HUES48 (cell line): Measurements from ENCODE around the gene SLITRK1.

ENCODE experiments used
- H3K27ac ChIP-seq: one replicate; pipeline ENCODE4 v1.7.0; 2013; ENCODE audit warnings: low read depth, low read length, inconsistent platforms
- H3K27me3 ChIP-seq: 2 replicates; pipeline ENCODE4 v1.6.1; 2013; ENCODE audit warnings: mild to moderate bottlenecking, low read length; ENCODE audit not compliant: control insufficient read depth, insufficient read depth
- H3K36me3 ChIP-seq: 2 replicates; pipeline ENCODE4 v1.6.1; 2013; ENCODE audit warnings: low read length; ENCODE audit not compliant: control insufficient read depth, insufficient read depth
- H3K4me1 ChIP-seq: 2 replicates; pipeline ENCODE4 v1.6.1; 2013; ENCODE audit warnings: mild to moderate bottlenecking, low read length; ENCODE audit not compliant: control insufficient read depth, insufficient read depth
- H3K4me3 ChIP-seq: 2 replicates; pipeline ENCODE4 v1.5.1; 2013; ENCODE audit warnings: mild to moderate bottlenecking, low read depth, low read length
- H3K9ac ChIP-seq: 2 replicates; pipeline ENCODE4 v1.6.1; 2013; ENCODE audit warnings: mild to moderate bottlenecking, low read depth, low read length, moderate library complexity
- H3K9me3 ChIP-seq: 2 replicates; pipeline ENCODE4 v1.6.1; 2013; ENCODE audit warnings: low read length; ENCODE audit not compliant: control insufficient read depth, insufficient read depth

SLITRK1 gene

GRCh38 chr13:83883061-83883523, 818 bp upstream of the SLITRK1 start:
- Histone ChIP-seq H3K9ac (no peak overlapping the region), H3K27me3 (peaks cover 70% of the 10 kb centered on the region), H3K36me3 (no peaks in the 10 kb centered on the region), H3K4me1 (peaks cover 36% of the 10 kb centered on the region), H3K4me3 (peak overlapping the region; percentile 71), H3K9me3 (no peaks in the 10 kb centered on the region), H3K27ac (no peak overlapping the region)

GRCh38 chr13:83882606-83882959, 309 bp upstream of the SLITRK1 start:
- H3K9me3 ChIP-seq: no peaks in the 10 kb centered on the region
- H3K36me3 ChIP-seq: no peaks in the 10 kb centered on the region
- no peak overlapping the region for H3K27ac ChIP-seq
- H3K4me3 ChIP-seq: peak overlapping the region; percentile 71
- H3K9ac ChIP-seq: no peak overlapping the region
- H3K4me1 ChIP-seq: peaks cover 40% of the 10 kb centered on the region
- H3K27me3 ChIP-seq: peaks cover 75% of the 10 kb centered on the region

- Histone ChIP-seq H3K9ac (no peak overlapping the region), H3K36me3 (no peaks in the 10 kb centered on the region), H3K4me3 (peak overlapping the region; percentile 71), H3K4me1 (peaks cover 40% of the 10 kb centered on the region), H3K9me3 (no peaks in the 10 kb centered on the region), H3K27ac (no peak overlapping the region), H3K27me3 (peaks cover 88% of the 10 kb centered on the region)
These were observed 1.1 kb downstream of the SLITRK1 start for GRCh38 chr13:83881140-83881684.

GRCh38 chr13:83880275-83881139, 1.8 kb downstream of the SLITRK1 start:
- Histone ChIP-seq H3K9ac (no peak overlapping the region), H3K27ac (no peak overlapping the region), H3K4me3 (peak overlapping the region; percentile 71), H3K9me3 (no peaks in the 10 kb centered on the region), H3K36me3 (no peaks in the 10 kb centered on the region), H3K27me3 (peaks cover 89% of the 10 kb centered on the region), H3K4me1 (peaks cover 40% of the 10 kb centered on the region)

GRCh38 chr13:83879431-83880171, 2.7 kb downstream of the SLITRK1 start:
- Histone ChIP-seq H3K4me1 (peaks cover 40% of the 10 kb centered on the region), H3K9me3 (no peaks in the 10 kb centered on the region), H3K36me3 (no peaks in the 10 kb centered on the region), H3K4me3 (peak overlapping the region; percentile 71), H3K27me3 (peaks cover 83% of the 10 kb centered on the region), H3K9ac (no peak overlapping the region), H3K27ac (no peak overlapping the region)

GRCh38 chr13:83878691-83879430, 3.4 kb downstream of the SLITRK1 start:
- Histone ChIP-seq H3K4me3 (peak overlapping the region; percentile 71), H3K36me3 (no peaks in the 10 kb centered on the region), H3K27me3 (peaks cover 76% of the 10 kb centered on the region)

GRCh38 chr13:83877651-83878355, 4.5 kb downstream of the SLITRK1 start:
- no peaks in the 10 kb centered on the region for H3K9me3 ChIP-seq
- H3K9ac ChIP-seq: no peak overlapping the region
- no peak overlapping the region for H3K27ac ChIP-seq
- peaks cover 65% of the 10 kb centered on the region for H3K27me3 ChIP-seq
- H3K36me3 ChIP-seq: no peaks in the 10 kb centered on the region
- no peak overlapping the region for H3K4me3 ChIP-seq
- peaks cover 40% of the 10 kb centered on the region for H3K4me1 ChIP-seq

More at GRCh38 chr13:83878691-83879430, 3.4 kb downstream of the SLITRK1 start:
- Histone ChIP-seq H3K27ac (no peak overlapping the region), H3K9ac (no peak overlapping the region), H3K4me1 (peaks cover 40% of the 10 kb centered on the region), H3K9me3 (no peaks in the 10 kb centered on the region)

GRCh38 chr13:83876546-83876945, 5.7 kb downstream of the SLITRK1 start:
- H3K36me3 ChIP-seq: no peaks in the 10 kb centered on the region
- H3K9ac ChIP-seq: no peak overlapping the region
- H3K4me1 ChIP-seq: peaks cover 36% of the 10 kb centered on the region
- no peak overlapping the region for H3K4me3 ChIP-seq
- no peak overlapping the region for H3K27ac ChIP-seq
- peaks cover 53% of the 10 kb centered on the region for H3K27me3 ChIP-seq
- no peaks in the 10 kb centered on the region for H3K9me3 ChIP-seq

- Histone ChIP-seq H3K9me3 (no peaks in the 10 kb centered on the region), H3K27ac (no peak overlapping the region), H3K4me3 (no peak overlapping the region), H3K36me3 (no peaks in the 10 kb centered on the region), H3K9ac (no peak overlapping the region), H3K27me3 (no peaks in the 10 kb centered on the region), H3K4me1 (peaks cover 10% of the 10 kb centered on the region; the same call in 1 of the 2 replicates)
These were observed 14.6 kb downstream of the SLITRK1 start for GRCh38 chr13:83867708-83868107.
